GM13976 (cell line): Measurements from ENCODE around the gene TNS3.

ENCODE experiments used
- DNase-seq: peaks from one replicate; pipeline ENCODE4 v3.0.0; 2012; ENCODE audit warnings: low spot score
- in situ Hi-C: fragments of 300-500 bp; cut with MboI; formaldehyde crosslinking; loops from one replicate; pipeline ENCODE4 v1.12.0; 2022; ENCODE audit warnings: low sequenced_read_pairs, mixed read lengths, inconsistent platforms; ENCODE audit not compliant: unreplicated experiment
- TF ChIP-seq, protein P1 (sequence below): IDR thresholded peaks from 2 replicates; pipeline ENCODE4 v1.5.1; 2012; ENCODE audit warnings: borderline replicate concordance, mild to moderate bottlenecking; ENCODE audit not compliant: insufficient read depth; ENCODE audit errors: extremely low read depth, missing control alignments, control extremely low read depth

TNS3 gene

DNA sequence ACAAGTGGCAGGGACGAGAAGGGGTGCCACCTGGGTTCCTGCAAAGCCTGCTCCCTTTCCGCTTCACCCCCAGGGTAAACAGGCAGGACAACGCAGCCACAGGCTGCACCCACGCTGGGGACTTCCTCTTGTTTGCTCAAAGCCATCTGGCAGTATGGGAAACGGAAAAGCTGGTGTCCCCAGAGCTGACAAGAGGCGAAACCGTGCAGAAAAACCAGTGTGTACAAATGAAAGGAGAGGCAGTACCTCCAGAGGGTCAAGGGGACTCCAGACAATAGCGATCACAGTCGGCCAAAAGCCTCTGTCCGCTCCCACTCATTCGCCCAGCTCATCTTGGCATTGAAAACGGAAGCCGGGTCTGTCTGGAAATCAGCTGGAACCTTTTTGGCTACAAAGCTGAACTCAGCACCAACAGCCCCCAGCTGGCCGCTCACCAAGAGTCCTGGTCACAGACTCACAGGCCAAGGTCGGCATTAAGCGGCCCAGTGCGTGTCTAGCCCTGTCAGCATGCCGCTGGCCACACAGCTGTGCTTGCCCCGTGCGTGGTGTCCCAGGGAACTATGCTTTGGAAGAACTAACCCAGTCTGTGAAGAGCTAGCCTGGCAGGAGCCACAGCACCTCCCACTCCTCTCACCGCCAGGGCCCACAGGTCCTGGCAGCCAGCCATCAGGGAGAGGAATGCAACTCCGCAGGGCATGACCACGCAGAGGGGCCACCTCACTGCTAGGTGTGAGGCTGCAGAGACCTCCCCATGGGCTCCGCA is 10.4 kb downstream of the TNS3 start:
- in situ Hi-C loops, result no loop called here
- TF ChIP-seq, protein P1, sequence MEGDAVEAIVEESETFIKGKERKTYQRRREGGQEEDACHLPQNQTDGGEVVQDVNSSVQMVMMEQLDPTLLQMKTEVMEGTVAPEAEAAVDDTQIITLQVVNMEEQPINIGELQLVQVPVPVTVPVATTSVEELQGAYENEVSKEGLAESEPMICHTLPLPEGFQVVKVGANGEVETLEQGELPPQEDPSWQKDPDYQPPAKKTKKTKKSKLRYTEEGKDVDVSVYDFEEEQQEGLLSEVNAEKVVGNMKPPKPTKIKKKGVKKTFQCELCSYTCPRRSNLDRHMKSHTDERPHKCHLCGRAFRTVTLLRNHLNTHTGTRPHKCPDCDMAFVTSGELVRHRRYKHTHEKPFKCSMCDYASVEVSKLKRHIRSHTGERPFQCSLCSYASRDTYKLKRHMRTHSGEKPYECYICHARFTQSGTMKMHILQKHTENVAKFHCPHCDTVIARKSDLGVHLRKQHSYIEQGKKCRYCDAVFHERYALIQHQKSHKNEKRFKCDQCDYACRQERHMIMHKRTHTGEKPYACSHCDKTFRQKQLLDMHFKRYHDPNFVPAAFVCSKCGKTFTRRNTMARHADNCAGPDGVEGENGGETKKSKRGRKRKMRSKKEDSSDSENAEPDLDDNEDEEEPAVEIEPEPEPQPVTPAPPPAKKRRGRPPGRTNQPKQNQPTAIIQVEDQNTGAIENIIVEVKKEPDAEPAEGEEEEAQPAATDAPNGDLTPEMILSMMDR, result no peak
- DNase-seq, result no peak

DNA sequence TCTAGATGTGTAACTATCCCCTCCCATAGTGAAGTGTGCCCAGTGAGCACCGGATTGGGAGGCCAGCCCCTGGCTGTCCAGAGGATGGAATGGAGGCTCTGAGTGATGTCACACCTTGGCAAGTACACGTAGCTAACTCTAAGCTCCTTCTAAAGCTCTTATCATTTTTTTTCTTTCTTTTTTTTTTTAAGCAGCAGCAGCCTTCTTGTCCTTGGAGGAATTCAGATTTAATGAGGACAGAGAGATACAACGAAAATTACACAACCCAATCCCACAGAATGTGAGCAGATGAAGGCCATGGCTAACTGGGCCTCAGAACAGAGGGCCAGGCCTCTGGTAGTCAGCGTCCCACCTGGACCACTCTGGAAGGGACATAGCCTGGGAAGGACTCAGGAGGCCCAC is 11.3 kb downstream of the TNS3 start:
- in situ Hi-C loops, result no loop called here
- TF ChIP-seq, protein P1, result no peak
- DNase-seq, result no peak

DNA sequence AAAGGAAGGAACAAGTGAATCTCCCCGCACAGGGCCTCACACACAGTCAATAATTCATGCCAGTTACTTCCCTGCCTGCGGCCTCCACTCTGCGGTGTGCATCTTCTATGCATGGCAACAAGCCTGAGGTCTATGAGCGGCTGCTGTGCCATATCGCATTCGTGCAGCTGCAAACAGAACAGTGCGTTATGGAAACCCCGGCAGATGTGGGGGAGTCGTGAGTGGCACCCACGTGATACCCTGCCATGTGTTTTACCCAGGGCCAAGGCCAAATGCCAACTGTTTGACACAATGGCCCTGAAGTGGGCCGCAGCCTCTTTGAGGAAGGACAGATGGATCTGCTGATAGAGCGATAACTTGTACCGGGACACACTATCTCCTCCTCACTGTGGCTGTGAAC is 13.4 kb downstream of the TNS3 start:
- DNase-seq, result no peak
- TF ChIP-seq, protein P1, result no peak
- in situ Hi-C loops, result no loop called here

DNA sequence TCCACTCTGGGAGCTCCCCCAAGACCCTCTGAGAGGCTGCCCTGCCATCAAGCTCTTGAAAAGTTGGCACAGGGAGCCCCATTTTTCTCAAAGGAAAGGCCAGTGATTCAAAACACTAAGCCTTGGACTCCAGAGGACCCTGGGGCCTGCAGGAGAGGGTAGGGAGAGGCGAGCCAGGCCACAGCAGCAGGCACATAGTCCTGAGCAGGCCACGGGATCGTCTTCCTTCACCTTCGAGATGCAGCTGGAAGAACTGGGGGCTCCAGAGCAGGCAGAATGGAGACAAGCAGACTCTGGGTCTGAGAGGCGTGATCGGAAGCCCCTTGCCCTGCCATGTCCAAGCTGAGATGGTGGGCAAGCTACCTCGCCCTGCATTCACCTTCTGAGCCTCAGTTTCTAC is 13.9 kb downstream of the TNS3 start:
- in situ Hi-C loops, result no loop called here
- TF ChIP-seq, protein P1, result no peak

DNA sequence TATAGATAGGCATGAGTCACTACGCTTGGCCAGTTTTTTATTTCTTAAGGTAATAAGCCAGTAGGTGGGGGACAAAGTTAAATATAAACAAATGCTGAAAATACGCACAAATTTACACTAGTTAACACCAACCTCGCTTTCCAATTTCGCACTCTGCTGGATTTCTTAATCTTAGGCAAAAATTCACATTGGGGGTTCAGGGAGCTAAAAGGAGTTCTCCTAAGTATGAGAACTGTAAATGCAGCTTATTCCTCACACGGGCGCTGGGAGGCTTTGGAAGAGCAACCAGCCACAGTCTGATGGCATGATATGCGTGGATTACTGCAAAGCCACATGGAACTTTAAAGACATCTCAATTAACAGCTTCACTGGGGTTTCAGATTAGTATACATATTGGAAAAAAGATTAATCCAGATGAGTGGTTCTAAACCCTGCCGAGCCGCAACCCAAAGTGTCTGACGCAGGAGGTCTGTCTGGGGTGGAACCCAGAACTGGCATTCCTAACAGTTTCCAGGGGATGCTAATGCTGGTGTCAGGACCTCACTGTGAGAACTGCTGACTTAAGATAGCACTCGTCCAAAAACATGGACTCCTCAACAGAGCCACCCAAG is 16.2 kb downstream of the TNS3 start:
- in situ Hi-C loops, result no loop called here
- TF ChIP-seq, protein P1, result no peak
- no peak for DNase-seq

More for the DNA sequence above, 13.9 kb downstream of the TNS3 start:
- no peak for DNase-seq

DNA sequence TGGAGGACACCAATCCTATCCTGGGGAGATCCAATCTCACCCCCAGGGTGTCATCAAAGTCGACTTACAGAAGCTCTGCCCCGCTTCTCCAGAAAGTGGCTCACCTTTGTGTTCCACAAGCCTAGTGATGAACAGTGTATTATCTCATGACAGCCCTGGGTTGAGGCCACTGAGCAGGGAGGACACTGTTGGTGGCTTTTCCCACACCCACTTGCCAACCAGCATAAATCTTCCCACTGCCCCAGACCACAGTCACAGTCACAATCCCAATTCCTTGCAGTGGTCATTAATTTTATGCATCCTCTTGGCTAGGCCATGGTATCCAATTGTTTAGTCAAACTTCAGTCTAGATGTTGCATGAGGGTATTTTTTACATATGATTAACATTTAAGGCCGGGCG is 18.4 kb downstream of the TNS3 start:
- no peak for DNase-seq
- in situ Hi-C loops, result no loop called here
- TF ChIP-seq, protein P1, result no peak
